Loucy (cell line): ENCODE data around the gene WWC1.

Experiments used
- H2AFZ ChIP-seq: fragments of 200-600 bp; sonication (generic); 2 replicates; pipeline ENCODE4 v1.6.0; 2016; ENCODE audit warnings: antibody characterized with exemption, mild to moderate bottlenecking, low read length, moderate library complexity
- H3F3A ChIP-seq: fragments of 200-600 bp; 2 replicates; pipeline ENCODE4 v1.6.0; 2016; ENCODE audit warnings: antibody characterized with exemption, low read depth, mild to moderate bottlenecking
- H3K27me3 ChIP-seq: fragments of 200-600 bp; sonication (generic); 2 replicates; pipeline ENCODE4 v1.6.1; 2014; ENCODE audit warnings: low read length, mild to moderate bottlenecking; ENCODE audit not compliant: insufficient read depth, poor library complexity, severe bottlenecking
- H3K36me3 ChIP-seq: fragments of 200-600 bp; sonication (generic); 2 replicates; pipeline ENCODE4 v1.6.1; 2016; ENCODE audit warnings: low read length; ENCODE audit not compliant: insufficient read depth
- H3K4me1 ChIP-seq: fragments of 200-600 bp; sonication (generic); 2 replicates; pipeline ENCODE4 v1.5.1; 2014; ENCODE audit warnings: low read length, mild to moderate bottlenecking; ENCODE audit not compliant: insufficient read depth, poor library complexity, severe bottlenecking
- H3K4me2 ChIP-seq: fragments of 200-600 bp; sonication (generic); 2 replicates; pipeline ENCODE4 v1.6.0; 2014; ENCODE audit warnings: antibody characterized with exemption, low read length, low read depth, mild to moderate bottlenecking; ENCODE audit not compliant: poor library complexity, severe bottlenecking
- H3K4me3 ChIP-seq: fragments of 200-600 bp; sonication (generic); 2 replicates; pipeline ENCODE4 v1.5.1; 2014; ENCODE audit warnings: low read length, mild to moderate bottlenecking, mixed read lengths; ENCODE audit not compliant: poor library complexity, severe bottlenecking
- H3K79me2 ChIP-seq: fragments of 200-600 bp; sonication (generic); 2 replicates; pipeline ENCODE4 v1.6.1; 2014; ENCODE audit warnings: low read length; ENCODE audit not compliant: insufficient read depth
- H3K9ac ChIP-seq: fragments of 200-600 bp; sonication (generic); 2 replicates; pipeline ENCODE4 v1.6.0; 2014; ENCODE audit warnings: mild to moderate bottlenecking, low read depth, low read length, moderate library complexity; ENCODE audit not compliant: poor library complexity, severe bottlenecking
- H3K9me2 ChIP-seq: fragments of 200-600 bp; sonication (generic); replicated peaks from 2 replicates; pipeline ENCODE4 v1.6.1; 2016; ENCODE audit warnings: low read depth, low read length, mixed read lengths
- H3K9me3 ChIP-seq: fragments of 200-600 bp; sonication (generic); 2 replicates; pipeline ENCODE4 v1.6.1; 2014; ENCODE audit warnings: mild to moderate bottlenecking, antibody characterized with exemption, low read length, low read depth; ENCODE audit not compliant: insufficient read depth
- H4K20me1 ChIP-seq: fragments of 200-600 bp; sonication (generic); 2 replicates; pipeline ENCODE4 v1.6.0; 2014; ENCODE audit warnings: antibody characterized with exemption, low read length, mild to moderate bottlenecking; ENCODE audit not compliant: insufficient read depth, poor library complexity, severe bottlenecking
- CTCF ChIP-seq: fragments of 200-600 bp; sonication (generic); conservative IDR thresholded peaks from 2 replicates; pipeline ENCODE4 v1.5.1; 2014; ENCODE audit warnings: mild to moderate bottlenecking, antibody characterized with exemption, low read length
- EZH2phosphoT487 ChIP-seq: fragments of 200-600 bp; IDR thresholded peaks from 2 replicates; pipeline ENCODE4 v1.6.1; 2018; ENCODE audit warnings: antibody characterized with exemption, mild to moderate bottlenecking, moderate library complexity, borderline replicate concordance

WWC1 gene

GRCh38 chr5:168251259-168251658, 40.2 kb upstream of the WWC1 start:
- Histone ChIP-seq H3K9ac (no peak overlapping the region), H3F3A (no peaks in the 10 kb centered on the region), H3K4me3 (no peak overlapping the region), H3K79me2 (no peaks in the 10 kb centered on the region), H3K27me3 (no peaks in the 10 kb centered on the region), H2AFZ (no peak overlapping the region), H3K4me2 (no peak overlapping the region), H4K20me1 (no peaks in the 10 kb centered on the region), H3K4me1 (no peaks in the 10 kb centered on the region), H3K36me3 (no peaks in the 10 kb centered on the region), H3K9me3 (no peaks in the 10 kb centered on the region), H3K9me2 (no peaks in the 10 kb centered on the region)
- no peak for TF ChIP-seq CTCF
- TF ChIP-seq EZH2phosphoT487: no peak

GRCh38 chr5:168254013-168254693, 37.3 kb upstream of the WWC1 start:
- H3K9me3 ChIP-seq: no peaks in the 10 kb centered on the region
- H3K4me2 ChIP-seq: no peak overlapping the region
- H3K79me2 ChIP-seq: no peaks in the 10 kb centered on the region
- no peak overlapping the region for H3K9ac ChIP-seq
- no peaks in the 10 kb centered on the region for H3K9me2 ChIP-seq
- H3K4me1 ChIP-seq: no peaks in the 10 kb centered on the region
- H2AFZ ChIP-seq: no peak overlapping the region
- TF ChIP-seq CTCF: no peak
- no peak for TF ChIP-seq EZH2phosphoT487
- no peaks in the 10 kb centered on the region for H4K20me1 ChIP-seq
- no peaks in the 10 kb centered on the region for H3K27me3 ChIP-seq
- H3K36me3 ChIP-seq: no peaks in the 10 kb centered on the region
- H3K4me3 ChIP-seq: no peak overlapping the region
- H3F3A ChIP-seq: no peaks in the 10 kb centered on the region

GRCh38 chr5:168260353-168261226, 30.9 kb upstream of the WWC1 start:
- Histone ChIP-seq H3K4me3 (no peak overlapping the region), H3K36me3 (no peaks in the 10 kb centered on the region), H2AFZ (no peak overlapping the region), H3K79me2 (no peaks in the 10 kb centered on the region), H4K20me1 (no peaks in the 10 kb centered on the region), H3K9me2 (no peaks in the 10 kb centered on the region), H3K4me2 (no peak overlapping the region), H3K27me3 (peaks cover 7% of the 10 kb centered on the region), H3K9ac (no peak overlapping the region), H3K4me1 (no peaks in the 10 kb centered on the region), H3F3A (no peaks in the 10 kb centered on the region), H3K9me3 (no peaks in the 10 kb centered on the region)
- no peak for TF ChIP-seq EZH2phosphoT487
- no peak for TF ChIP-seq CTCF
